GM12878 (cell line): ENCODE results near the gene AGAP1. TPM values are rescaled to one million over a fixed set of nuclear protein-coding genes. Genes with fewer than 3 reads are reported as not detected.

ENCODE experiments used
- ATAC-seq: fragments of 200-7000 bp; cut with Tn5 transposase; 3 replicates; pipeline ENCODE4 v1.9.1; 2020; ENCODE audit warnings: mild to moderate bottlenecking, moderate library complexity
- BruUV-seq: library from RNA; stranded (reverse); fragments of 400-500 nt; replicated peaks from 2 replicates; lab custom pipeline; 2021; lab: Mats Ljungman, UMichigan
- CTCF ChIA-PET: fragments of 300-600 bp; sonication (Branson Sonifier 250); formaldehyde crosslinking; extraction: SDS; loops from one replicate; lab custom pipeline; 2021; ENCODE audit warnings: inconsistent platforms; lab: Yijun Ruan, JAX
- POLR2A ChIA-PET: fragments of 350-600 bp; formaldehyde crosslinking; extraction: SDS; loops from one replicate; lab custom pipeline; 2021; ENCODE audit warnings: inconsistent platforms; lab: Charles Lee
- RAD21 ChIA-PET: fragments of 300-600 bp; sonication (Branson Sonifier 250); formaldehyde crosslinking; loops from one replicate; lab custom pipeline; 2023; ENCODE audit warnings: antibody characterized with exemption; ENCODE audit not compliant: unreplicated experiment; lab: Charles Lee
- SMC1A ChIA-PET: fragments of 300-600 bp; sonication (Branson Sonifier 250); formaldehyde crosslinking; loops from one replicate; lab custom pipeline; 2023; ENCODE audit not compliant: unreplicated experiment, uncharacterized antibody; lab: Charles Lee
- DNase-seq: peaks from one replicate; pipeline ENCODE4 v3.0.0-alpha.2; 2011; ENCODE audit warnings: low read depth, low spot score
- FAIRE-seq: peaks from 3 replicates; lab custom pipeline; 2011; peaks lifted over from hg19 to GRCh38; lab: Jason Lieb, UNC
- H2AFZ ChIP-seq: 2 replicates; pipeline ENCODE4 v1.6.0; 2011; ENCODE audit warnings: low read depth, low read length, control low read depth; ENCODE audit not compliant: control insufficient read depth
- H3K27ac ChIP-seq: 2 replicates; pipeline ENCODE4 v1.5.1; 2011; ENCODE audit warnings: control low read depth; ENCODE audit not compliant: control insufficient read depth, insufficient read depth
- H3K27me3 ChIP-seq, 2 experiments: replicated peaks in 1 of 2; 2 replicates each; pipeline versions ENCODE4 v1.6.0 to v1.6.1; 2011; ENCODE audit warnings: low read length in 1 of 2; ENCODE audit not compliant: control insufficient read depth in 2 of 2, insufficient read depth in 2 of 2
- H3K36me3 ChIP-seq, 2 experiments: 2 replicates each; pipeline ENCODE4 v1.5.1; 2011; ENCODE audit warnings: low read length in 1 of 2; ENCODE audit not compliant: control insufficient read depth in 2 of 2, insufficient read depth in 2 of 2
- H3K4me1 ChIP-seq: 2 replicates; pipeline ENCODE4 v1.6.1; 2011; ENCODE audit warnings: mild to moderate bottlenecking, low read length, moderate library complexity, mixed read lengths; ENCODE audit not compliant: control insufficient read depth, insufficient read depth
- H3K4me2 ChIP-seq: 2 replicates; pipeline ENCODE4 v1.6.0; 2011; ENCODE audit warnings: control low read depth; ENCODE audit not compliant: control insufficient read depth, insufficient read depth
- H3K4me3 ChIP-seq: fragments of 200-600 bp; sonication (generic); 2 replicates; pipeline ENCODE4 v1.5.1; 2016
- H3K79me2 ChIP-seq: 2 replicates; pipeline ENCODE4 v1.6.0; 2011; ENCODE audit warnings: low read length; ENCODE audit not compliant: control insufficient read depth, insufficient read depth
- H3K9ac ChIP-seq: 2 replicates; pipeline ENCODE4 v1.8.0; 2011; ENCODE audit warnings: low read length, control low read depth, mixed read lengths; ENCODE audit not compliant: control insufficient read depth, insufficient read depth
- H3K9me3 ChIP-seq: replicated peaks from 3 replicates; pipeline ENCODE4 v1.5.1; 2011; ENCODE audit warnings: mild to moderate bottlenecking, low read length; ENCODE audit not compliant: control insufficient read depth, insufficient read depth
- H4K20me1 ChIP-seq: 2 replicates; pipeline ENCODE4 v1.6.0; 2011; ENCODE audit not compliant: control insufficient read depth, insufficient read depth
- ATF7 ChIP-seq: fragments of 450-650 bp; IDR thresholded peaks from 2 replicates; pipeline ENCODE4 v1.6.1; 2016; ENCODE audit warnings: low read depth, mild to moderate bottlenecking
- EP300 ChIP-seq, 2 experiments: fragments of 150-350 bp in 1 of 2; IDR thresholded peaks; 2 replicates each; pipeline ENCODE4 v1.6.1; 2011 to 2012; ENCODE audit warnings: low read depth in 2 of 2, low read length in 2 of 2, borderline replicate concordance in 1 of 2, improper control_type of control experiment in 1 of 2, inconsistent platforms in 1 of 2; ENCODE audit not compliant: control insufficient read depth in 1 of 2
- KDM1A ChIP-seq: fragments of 200-600 bp; sonication (generic); IDR thresholded peaks from 2 replicates; pipeline ENCODE4 v1.6.1; 2016; ENCODE audit warnings: borderline replicate concordance
- SPI1 ChIP-seq: IDR thresholded peaks from 2 replicates; pipeline ENCODE4 v1.6.1; 2011; ENCODE audit warnings: low read depth, mild to moderate bottlenecking, low read length, moderate library complexity, borderline replicate concordance; ENCODE audit not compliant: insufficient read depth
- YBX1 ChIP-seq: fragments of 450-650 bp; IDR thresholded peaks from 2 replicates; pipeline ENCODE4 v1.6.1; 2016; ENCODE audit warnings: antibody characterized with exemption
- WGBS: methylation state at CpG from one replicate; pipeline ENCODE4 v1.1.6; 2016; ENCODE audit warnings: low lambda C conversion rate; ENCODE audit not compliant: insufficient replicate concordance, insufficient coverage; ENCODE audit errors: missing lambda C conversion rate; 5-methylcytosine and 5-hydroxymethylcytosine counted together
- in situ Hi-C: fragments of 300-500 bp; cut with MboI; formaldehyde crosslinking; loops from 9 replicates; pipeline ENCODE4 v1.14.3; 2018; ENCODE audit warnings: mixed read lengths
- intact Hi-C: fragments of 100-400 bp; cut with micrococcal nuclease; formaldehyde crosslinking; loops from one replicate; pipeline ENCODE4 v1.14.2; 2022; ENCODE audit not compliant: unreplicated experiment
- polyA plus RNA-seq, 11 experiments: library from polyadenylated mRNA; depleted of rRNA in 4 of 11; unstranded in 6 of 11; stranded (reverse) in 5 of 11; fragments of >200 nt; fragmentation: Nextera tagmentation in 4 of 11; fragmentation: Illumina TruSeq in 1 of 11; extraction: Ambion mirVana in 4 of 11; extraction: Trizol in 1 of 11; gene quantifications; 1 replicate in 1 of 11; 2 replicates in 10 of 11; pipeline versions ENCODE4 v1.2.1 to v1.2.3, GENCODE V29; 2011 to 2016; ENCODE audit warnings: inconsistent platforms in 2 of 11, missing spikeins in 2 of 11, low read depth in 1 of 11
- total RNA-seq, 4 experiments: library from RNA; depleted of rRNA in 3 of 4; stranded (reverse); fragments of >200 nt in 3 of 4; fragmentation: Illumina TruSeq in 1 of 4; extraction: Trizol in 1 of 4; gene quantifications; 2 replicates each; pipeline versions ENCODE4 v1.2.1 to v1.2.3, GENCODE V29; 2013 to 2021
- TF ChIP-seq, protein P1 (sequence below): fragments of 450-650 bp; IDR thresholded peaks from 2 replicates; pipeline ENCODE4 v1.6.1; 2017; ENCODE audit warnings: antibody characterized with exemption, mild to moderate bottlenecking, moderate library complexity
- TF ChIP-seq, protein P2 (sequence below): fragments of 450-650 bp; IDR thresholded peaks from 2 replicates; pipeline ENCODE4 v1.6.1; 2018; ENCODE audit warnings: borderline replicate concordance, mild to moderate bottlenecking; ENCODE audit not compliant: partially characterized antibody

Gene AGAP1
- total and polyA plus RNA-seq, 10 of the 15 experiments (the other 5 are each of a cell fraction or from before 2014, with no cell fraction given): 0.05 to 0.15 (median 0.06) TPM; not detected in 7

DNA sequence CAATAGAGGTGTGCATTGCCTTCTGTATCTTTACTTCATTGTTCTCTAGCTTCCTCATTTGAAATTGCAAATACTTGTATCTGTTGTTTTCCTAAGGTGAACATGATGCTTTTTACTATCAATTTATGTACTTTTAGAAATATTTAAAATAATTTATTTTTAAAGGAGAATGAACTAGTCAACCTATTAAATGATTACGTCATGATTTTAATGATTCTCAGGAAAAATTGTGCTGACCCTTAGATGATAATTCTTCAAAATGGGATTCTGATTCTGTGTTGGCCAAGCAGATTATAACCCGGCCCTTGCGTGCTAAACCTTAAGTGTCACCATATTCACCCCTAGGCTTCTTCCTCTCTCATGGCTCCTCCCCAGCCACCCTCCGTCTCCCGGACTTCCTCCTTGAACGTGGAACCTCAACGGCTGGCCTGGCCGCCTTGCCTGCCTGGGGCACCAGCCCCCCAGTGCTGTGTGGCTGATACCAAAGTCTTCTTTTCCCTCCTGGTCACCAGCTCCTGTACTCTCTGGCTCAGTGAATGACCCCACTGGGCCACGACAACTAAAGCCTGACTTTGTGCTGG is 382.3 kb downstream of the AGAP1 start:
- TF ChIP-seq ATF7 (peak; percentile 69), KDM1A (no peak)

DNA sequence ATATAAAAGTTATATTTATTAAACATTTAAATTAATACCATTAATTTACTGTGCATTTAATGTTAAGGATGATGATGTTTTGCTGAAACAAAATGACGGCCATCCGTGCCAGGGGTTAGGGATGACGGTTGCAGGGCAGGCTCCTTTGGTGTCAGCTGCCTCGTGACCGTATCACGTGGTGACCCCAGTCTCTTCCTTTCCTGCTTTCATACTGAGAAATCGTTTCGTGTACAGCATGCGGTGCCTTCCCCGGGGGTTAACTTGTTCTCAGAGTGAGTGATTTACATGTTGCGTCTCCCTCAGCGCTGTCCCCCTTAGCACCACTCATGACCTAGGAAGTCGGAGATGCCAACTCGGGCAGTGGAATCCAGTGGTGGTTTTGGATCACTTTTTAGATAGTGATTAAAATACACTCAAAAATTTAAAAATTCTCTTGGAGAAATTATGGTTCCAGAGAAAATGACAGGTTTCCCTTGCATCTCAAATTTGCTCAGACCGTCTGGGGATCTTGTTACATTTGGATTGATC is 383.5 kb downstream of the AGAP1 start:
- no peak overlapping the region for H3K9ac ChIP-seq
- H3K79me2 ChIP-seq: no peaks in the 10 kb centered on the region
- 33% methylated on average over 15 of the region's 15 CpGs for WGBS
- no peak overlapping the region for H2AFZ ChIP-seq
- SMC1A ChIA-PET: no interaction called here
- BruUV-seq: no TSS peak
- RAD21 ChIA-PET: no interaction called here
- H4K20me1 ChIP-seq: no peaks in the 10 kb centered on the region
- no peak overlapping the region for H3K27ac ChIP-seq
- in situ Hi-C loops: no loop called here
- H3K4me1 ChIP-seq: no peaks in the 10 kb centered on the region
- H3K4me3 ChIP-seq: no peak overlapping the region
- FAIRE-seq: no peak
- no peak for ATAC-seq
- DNase-seq: no peak
- no peak overlapping the region for H3K4me2 ChIP-seq
- CTCF ChIA-PET: interaction anchor here (0.6 kb wide), 1 partner anchor 366 kb away, joined by 3 read pairs; no protein-coding TSS in a partner anchor
- H3K27me3 ChIP-seq: no peaks in the 10 kb centered on the region; a peak in 1 of 4 replicates
- H3K9me3 ChIP-seq: no peaks in the 10 kb centered on the region
- TF ChIP-seq YBX1 (no peak), EP300 (IDR thresholded peaks at IDR 0.05; ENCODE audit: borderline replicate concordance in 1 of 2, control insufficient read depth in 1 of 2, low read depth in 2 of 2, low read length in 2 of 2) (no peak), SPI1 (no peak)
- TF ChIP-seq, protein P1, sequence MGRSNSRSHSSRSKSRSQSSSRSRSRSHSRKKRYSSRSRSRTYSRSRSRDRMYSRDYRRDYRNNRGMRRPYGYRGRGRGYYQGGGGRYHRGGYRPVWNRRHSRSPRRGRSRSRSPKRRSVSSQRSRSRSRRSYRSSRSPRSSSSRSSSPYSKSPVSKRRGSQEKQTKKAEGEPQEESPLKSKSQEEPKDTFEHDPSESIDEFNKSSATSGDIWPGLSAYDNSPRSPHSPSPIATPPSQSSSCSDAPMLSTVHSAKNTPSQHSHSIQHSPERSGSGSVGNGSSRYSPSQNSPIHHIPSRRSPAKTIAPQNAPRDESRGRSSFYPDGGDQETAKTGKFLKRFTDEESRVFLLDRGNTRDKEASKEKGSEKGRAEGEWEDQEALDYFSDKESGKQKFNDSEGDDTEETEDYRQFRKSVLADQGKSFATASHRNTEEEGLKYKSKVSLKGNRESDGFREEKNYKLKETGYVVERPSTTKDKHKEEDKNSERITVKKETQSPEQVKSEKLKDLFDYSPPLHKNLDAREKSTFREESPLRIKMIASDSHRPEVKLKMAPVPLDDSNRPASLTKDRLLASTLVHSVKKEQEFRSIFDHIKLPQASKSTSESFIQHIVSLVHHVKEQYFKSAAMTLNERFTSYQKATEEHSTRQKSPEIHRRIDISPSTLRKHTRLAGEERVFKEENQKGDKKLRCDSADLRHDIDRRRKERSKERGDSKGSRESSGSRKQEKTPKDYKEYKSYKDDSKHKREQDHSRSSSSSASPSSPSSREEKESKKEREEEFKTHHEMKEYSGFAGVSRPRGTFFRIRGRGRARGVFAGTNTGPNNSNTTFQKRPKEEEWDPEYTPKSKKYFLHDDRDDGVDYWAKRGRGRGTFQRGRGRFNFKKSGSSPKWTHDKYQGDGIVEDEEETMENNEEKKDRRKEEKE: no peak
- TF ChIP-seq, protein P2, sequence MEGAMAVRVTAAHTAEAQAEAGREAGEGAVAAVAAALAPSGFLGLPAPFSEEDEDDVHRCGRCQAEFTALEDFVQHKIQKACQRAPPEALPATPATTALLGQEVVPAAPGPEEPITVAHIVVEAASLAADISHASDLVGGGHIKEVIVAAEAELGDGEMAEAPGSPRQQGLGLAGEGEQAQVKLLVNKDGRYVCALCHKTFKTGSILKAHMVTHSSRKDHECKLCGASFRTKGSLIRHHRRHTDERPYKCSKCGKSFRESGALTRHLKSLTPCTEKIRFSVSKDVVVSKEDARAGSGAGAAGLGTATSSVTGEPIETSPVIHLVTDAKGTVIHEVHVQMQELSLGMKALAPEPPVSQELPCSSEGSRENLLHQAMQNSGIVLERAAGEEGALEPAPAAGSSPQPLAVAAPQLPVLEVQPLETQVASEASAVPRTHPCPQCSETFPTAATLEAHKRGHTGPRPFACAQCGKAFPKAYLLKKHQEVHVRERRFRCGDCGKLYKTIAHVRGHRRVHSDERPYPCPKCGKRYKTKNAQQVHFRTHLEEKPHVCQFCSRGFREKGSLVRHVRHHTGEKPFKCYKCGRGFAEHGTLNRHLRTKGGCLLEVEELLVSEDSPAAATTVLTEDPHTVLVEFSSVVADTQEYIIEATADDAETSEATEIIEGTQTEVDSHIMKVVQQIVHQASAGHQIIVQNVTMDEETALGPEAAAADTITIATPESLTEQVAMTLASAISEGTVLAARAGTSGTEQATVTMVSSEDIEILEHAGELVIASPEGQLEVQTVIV: no peak
- intact Hi-C loops: no loop called here
- POLR2A ChIA-PET: no interaction called here
- H3K36me3 ChIP-seq: no peaks in the 10 kb centered on the region

More for the DNA sequence above, 382.3 kb downstream of the AGAP1 start:
- ChIA-PET POLR2A (no interaction called here), CTCF (no interaction called here), RAD21 (no interaction called here), SMC1A (no interaction called here)
- Histone ChIP-seq H3K4me1 (no peaks in the 10 kb centered on the region), H3K79me2 (no peaks in the 10 kb centered on the region), H4K20me1 (no peaks in the 10 kb centered on the region), H3K4me2 (no peak overlapping the region), H3K9me3 (no peaks in the 10 kb centered on the region), H3K9ac (no peak overlapping the region), H3K27ac (no peak overlapping the region), H2AFZ (no peak overlapping the region), H3K27me3 (no peaks in the 10 kb centered on the region; a peak in 1 of 4 replicates), H3K4me3 (no peak overlapping the region), H3K36me3 (no peaks in the 10 kb centered on the region)
- no TSS peak for BruUV-seq
- no peak for ATAC-seq
- in situ Hi-C loops: no loop called here
- FAIRE-seq: no peak
- intact Hi-C loops: no loop called here
- no peak for DNase-seq
- 25% methylated on average over 8 of the region's 9 CpGs for WGBS
